Erythroblast (primary cell): Measurements from ENCODE around the gene TRIM59.

ENCODE experiments used
- GATA1 ChIP-seq: IDR thresholded peaks from 2 replicates; pipeline ENCODE4 v1.6.1; 2011; ENCODE audit warnings: low read depth, mild to moderate bottlenecking, control low read depth, low read length, moderate library complexity
- POLR2A ChIP-seq: IDR thresholded peaks from 2 replicates; pipeline ENCODE4 v1.6.1; 2011; ENCODE audit warnings: mild to moderate bottlenecking, low read length

DNA sequence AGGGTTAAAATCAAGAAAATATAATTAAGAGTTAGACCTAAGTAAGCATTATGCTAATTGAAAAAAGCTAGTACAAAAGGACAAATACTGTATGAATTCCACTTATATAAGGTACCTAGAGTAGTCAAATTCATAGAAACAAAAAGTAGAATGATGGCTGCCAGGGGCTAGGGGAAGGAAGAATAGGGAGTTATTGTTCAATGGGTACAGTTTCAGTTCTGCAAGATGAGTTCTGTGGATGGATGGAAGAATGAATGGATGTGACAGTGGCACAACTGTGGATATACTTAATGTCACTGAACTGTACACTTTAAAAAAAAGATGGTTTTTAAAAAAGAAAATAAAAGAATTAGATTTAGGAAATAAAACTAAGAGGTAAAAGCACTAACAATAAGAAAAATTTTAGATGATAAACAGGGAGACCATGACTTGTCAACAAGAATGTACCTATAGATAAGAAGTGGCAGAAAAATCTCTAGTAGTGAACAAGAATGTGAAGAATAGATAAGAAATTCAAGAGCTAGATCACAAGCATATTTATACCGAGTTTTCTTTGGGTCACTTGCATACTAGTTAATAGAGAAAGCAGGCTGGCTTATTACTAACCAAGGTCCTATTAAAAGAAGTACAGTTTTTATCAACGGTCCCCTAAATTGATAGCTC is 56.1 kb downstream of the TRIM59 start:
- no peak for TF ChIP-seq POLR2A
- no peak for TF ChIP-seq GATA1
